NCI-H510A treated with DMSO at 0.1 percent for 48 hours (cell line): ENCODE data around the gene PRRT2.

Experiments used
- DNase-seq: peaks from one replicate; lab custom pipeline; 2025; lab: John Stamatoyannopoulos, UW

Gene PRRT2

GRCh38 chr16:29862884-29863668, 51.1 kb downstream of the PRRT2 start, which contains the start of gene CDIPT:
TSS of gene CDIPT (minus strand) at chr16:29863226. CDS start at chr16:29862857, 369 bp downstream.
- peak; percentile 99 for DNase-seq

- no peak for DNase-seq
Measured at GRCh38 chr16:29863669-29863984, 51.6 kb downstream of the PRRT2 start.

GRCh38 chr16:29864205-29864604, 52.2 kb downstream of the PRRT2 start:
- DNase-seq, result no peak
